Activated naive CD4-positive, alpha-beta T cell treated with anti-CD3 and anti-CD28 coated beads, Interleukin-2, amount 50 U/mL, for 72 hours (primary cell): ENCODE measurements around the gene C2orf81. TPM values are rescaled to one million over a fixed set of nuclear protein-coding genes. Genes with fewer than 3 reads are reported as not detected.

Experiments
- total RNA-seq, 2 donors: library from RNA; stranded (reverse); gene quantifications; one replicate each; pipeline ENCODE4 v1.2.3, GENCODE V29; 2022

Gene C2orf81
- total RNA-seq, 2 donors from 2014 or later, result 2.1 to 6.4 TPM

Other genes with a start within 250 kb of the C2orf81 start
- gene MOB1A, start 242.7 kb downstream of the C2orf81 start, total RNA-seq, result 100 to 1,000 TPM; 151 to 173 TPM
- 100 to 1,000 TPM; 413 to 484 TPM for gene MTHFD2, start 223.0 kb downstream of the C2orf81 start, total RNA-seq
- gene SLC4A5, start 78.2 kb downstream of the C2orf81 start, total RNA-seq, result 1 to 10 TPM in 1 of 2 donors, under 1 TPM in 1; 0.89 to 1.6 TPM
- gene DCTN1, start 41.3 kb downstream of the C2orf81 start, total RNA-seq, result 10 to 100 TPM; 45.6 to 97.1 TPM
- gene WDR54, start 111 bp upstream of the C2orf81 start, total RNA-seq, result 100 to 1,000 TPM in 1 of 2 donors, 10 to 100 TPM in 1; 14.3 to 173 TPM
- 1 to 10 TPM in 1 of 2 donors, under 1 TPM in 1; 0.91 to 4.6 TPM for gene RTKN, start 20.3 kb upstream of the C2orf81 start, total RNA-seq
- gene INO80B, start 33.5 kb upstream of the C2orf81 start, total RNA-seq, result 10 to 100 TPM; 26.2 to 50.3 TPM
- gene WBP1, start 36.8 kb upstream of the C2orf81 start, total RNA-seq, result 10 to 100 TPM; 33.5 to 58.6 TPM
- 10 to 100 TPM; 61.8 to 64.7 TPM for gene MOGS, start 43.8 kb upstream of the C2orf81 start, total RNA-seq
- 10 to 100 TPM; 82.4 to 99.4 TPM for gene MRPL53, start 51.1 kb upstream of the C2orf81 start, total RNA-seq
- 10 to 100 TPM; 16.4 to 25.3 TPM for gene CCDC142, start 61.4 kb upstream of the C2orf81 start, total RNA-seq
- 10 to 100 TPM; 30.3 to 35.0 TPM for gene TTC31, start 61.5 kb upstream of the C2orf81 start, total RNA-seq
- gene LBX2, start 78.0 kb upstream of the C2orf81 start, total RNA-seq, result under 1 TPM; 0.36 to 0.39 TPM
- 10 to 100 TPM; 26.2 to 39.9 TPM for gene PCGF1, start 86.1 kb upstream of the C2orf81 start, total RNA-seq
- under 1 TPM; 0.19 to 0.25 TPM for gene TLX2, start 92.8 kb upstream of the C2orf81 start, total RNA-seq
- gene DQX1, start 104.6 kb upstream of the C2orf81 start, total RNA-seq, result 1 to 10 TPM in 1 of 2 donors, under 1 TPM in 1; 0.29 to 2.3 TPM
- gene AUP1, start 108.1 kb upstream of the C2orf81 start, total RNA-seq, result 10 to 100 TPM; 42.3 to 97.1 TPM
- gene HTRA2, start 108.3 kb upstream of the C2orf81 start, total RNA-seq, result 10 to 100 TPM; 57.5 to 84.4 TPM
- gene LOXL3, start 132.3 kb upstream of the C2orf81 start, total RNA-seq, result 1 to 10 TPM in 1 of 2 donors, under 1 TPM in 1; 0.20 to 1.5 TPM
- gene DOK1, start 133.1 kb upstream of the C2orf81 start, total RNA-seq, result 10 to 100 TPM; 23.6 to 25.6 TPM
- not detected for gene M1AP, start 226.7 kb upstream of the C2orf81 start, total RNA-seq
- 1 to 10 TPM; 4.7 to 4.8 TPM for gene SEMA4F, start 232.6 kb upstream of the C2orf81 start, total RNA-seq